ENCODE results near the gene WDR4.

GRCh38 chr21:42819861-42820615 is 59.3 kb downstream of the WDR4 start:
- TF ChIP-seq POLR2AphosphoS5 (IDR thresholded peaks at IDR 0.05; ENCODE audit: low read depth, low read length) (no peak), SIN3A (IDR thresholded peaks at IDR 0.05; ENCODE audit: borderline replicate concordance, low read depth, low read length) (no peak), DZIP1 (CRISPR knock-in tag; IDR thresholded peaks at IDR 0.05) (no peak), CTCF (CRISPR knock-in tag; IDR thresholded peaks at IDR 0.05) (no peak)

Measured in HepG2 (cell line).